Activated T-cell treated with anti-CD3 and anti-CD28 coated beads for 4 hours (primary cell): ENCODE results near the gene USP28.
"Not testable (repeated sequence)": the region's sequence is repeated elsewhere in the genome, so short reads cannot be mapped to it uniquely, and the experiment has no call there.

ENCODE experiments used
- DNase-seq: peaks from one replicate; pipeline ENCODE4 v3.0.0-alpha.2; 2020

The USP28 gene

GRCh38 chr11:113875234-113876073 is at the start of gene USP28:
TSS of gene USP28 (minus strand) at chr11:113875572. CDS start at chr11:113875501, 71 bp downstream.
- DNase-seq = peak; percentile 57

- no peak for DNase-seq
Measured at GRCh38 chr11:113923572-113923971, 48.2 kb upstream of the USP28 start.

GRCh38 chr11:113911491-113911890 is 36.1 kb upstream of the USP28 start:
- not testable (repeated sequence) for DNase-seq

- no peak for DNase-seq
Measured at GRCh38 chr11:113908098-113908497, 32.7 kb upstream of the USP28 start.

GRCh38 chr11:113907681-113908080 is 32.3 kb upstream of the USP28 start:
- DNase-seq = no peak

- DNase-seq = no peak
Measured at GRCh38 chr11:113907152-113907551, 31.8 kb upstream of the USP28 start.

GRCh38 chr11:113906516-113906915 is 31.1 kb upstream of the USP28 start:
- DNase-seq = no peak

- DNase-seq = no peak
Measured at GRCh38 chr11:113906038-113906437, 30.7 kb upstream of the USP28 start.

- DNase-seq = no peak
Measured at GRCh38 chr11:113904379-113905101, 29.2 kb upstream of the USP28 start, which contains the start of gene HTR3B. TSS of gene HTR3B (plus strand) at chr11:113904796. CDS start at chr11:113904934, 138 bp downstream.

GRCh38 chr11:113901141-113901540 is 25.8 kb upstream of the USP28 start:
- no peak for DNase-seq

- DNase-seq = no peak
Measured at GRCh38 chr11:113896156-113896879, 20.9 kb upstream of the USP28 start.

- DNase-seq = no peak
Measured at GRCh38 chr11:113895367-113896155, 20.2 kb upstream of the USP28 start.

- no peak for DNase-seq
Measured at GRCh38 chr11:113894421-113894996, 19.1 kb upstream of the USP28 start.

GRCh38 chr11:113888848-113889247 is 13.5 kb upstream of the USP28 start:
- no peak for DNase-seq

GRCh38 chr11:113885897-113886296 is 10.5 kb upstream of the USP28 start:
- DNase-seq = no peak

GRCh38 chr11:113884361-113884836 is 9.0 kb upstream of the USP28 start:
- no peak for DNase-seq

GRCh38 chr11:113881856-113882255 is 6.5 kb upstream of the USP28 start:
- no peak for DNase-seq

- no peak for DNase-seq
Measured at GRCh38 chr11:113880971-113881370, 5.6 kb upstream of the USP28 start.

- DNase-seq = not testable (repeated sequence)
Measured at GRCh38 chr11:113879446-113879845, 4.1 kb upstream of the USP28 start.

- DNase-seq = no peak
Measured at GRCh38 chr11:113877670-113878055, 2.3 kb upstream of the USP28 start.

GRCh38 chr11:113876798-113877669 is 1.7 kb upstream of the USP28 start:
- DNase-seq = no peak
